OCI-LY1 (cell line): Measurements from ENCODE around the gene THAP9.

ENCODE experiments used
- EZH2 ChIP-seq: fragments of 200-600 bp; sonication (generic), shearing (Covaris generic); IDR thresholded peaks from 2 replicates; pipeline ENCODE4 v1.8.0; 2017; ENCODE audit warnings: borderline replicate concordance, mixed run types, mild to moderate bottlenecking, antibody characterized with exemption, low read length, moderate library complexity, mixed read lengths
- TF ChIP-seq, protein P1 (sequence below): fragments of 200-600 bp; sonication (generic), shearing (Covaris generic); IDR thresholded peaks from 2 replicates; pipeline ENCODE4 v1.5.1; 2017; ENCODE audit warnings: mild to moderate bottlenecking, antibody characterized with exemption, low read length, moderate library complexity, mixed read lengths

DNA sequence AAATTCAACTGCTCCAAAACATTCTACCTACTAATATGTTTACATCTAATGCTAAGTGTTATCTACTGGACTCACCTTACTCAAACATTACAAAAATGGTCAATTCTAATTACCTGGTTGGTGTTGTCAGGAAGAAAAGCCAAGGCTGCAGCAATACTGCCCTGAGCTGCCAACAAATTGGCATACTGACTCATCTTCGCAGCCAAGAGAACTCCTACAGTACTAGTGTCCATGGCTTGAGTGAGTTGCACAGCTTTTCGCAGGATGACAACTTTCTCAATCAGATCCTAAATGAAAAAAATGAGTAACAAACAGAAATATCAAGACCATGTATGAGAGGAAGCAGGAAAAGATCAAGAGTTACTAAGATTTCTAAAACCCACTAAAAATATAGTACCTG is 49.2 kb upstream of the THAP9 start:
- TF ChIP-seq, protein P1, sequence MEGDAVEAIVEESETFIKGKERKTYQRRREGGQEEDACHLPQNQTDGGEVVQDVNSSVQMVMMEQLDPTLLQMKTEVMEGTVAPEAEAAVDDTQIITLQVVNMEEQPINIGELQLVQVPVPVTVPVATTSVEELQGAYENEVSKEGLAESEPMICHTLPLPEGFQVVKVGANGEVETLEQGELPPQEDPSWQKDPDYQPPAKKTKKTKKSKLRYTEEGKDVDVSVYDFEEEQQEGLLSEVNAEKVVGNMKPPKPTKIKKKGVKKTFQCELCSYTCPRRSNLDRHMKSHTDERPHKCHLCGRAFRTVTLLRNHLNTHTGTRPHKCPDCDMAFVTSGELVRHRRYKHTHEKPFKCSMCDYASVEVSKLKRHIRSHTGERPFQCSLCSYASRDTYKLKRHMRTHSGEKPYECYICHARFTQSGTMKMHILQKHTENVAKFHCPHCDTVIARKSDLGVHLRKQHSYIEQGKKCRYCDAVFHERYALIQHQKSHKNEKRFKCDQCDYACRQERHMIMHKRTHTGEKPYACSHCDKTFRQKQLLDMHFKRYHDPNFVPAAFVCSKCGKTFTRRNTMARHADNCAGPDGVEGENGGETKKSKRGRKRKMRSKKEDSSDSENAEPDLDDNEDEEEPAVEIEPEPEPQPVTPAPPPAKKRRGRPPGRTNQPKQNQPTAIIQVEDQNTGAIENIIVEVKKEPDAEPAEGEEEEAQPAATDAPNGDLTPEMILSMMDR: no peak
- no peak for TF ChIP-seq EZH2
